GM19455 (cell line): ENCODE measurements around the gene PCDHB3.
"Not testable (repeated sequence)": the region's sequence is repeated elsewhere in the genome, so short reads cannot be mapped to it uniquely, and the experiment has no call there.

Source experiments
- ATAC-seq: cut with Tn5 transposase; IDR thresholded peaks from one replicate; pipeline ENCODE4 v1.9.1; 2021; ENCODE audit not compliant: unreplicated experiment

The PCDHB3 gene

GRCh38 chr5:141135718-141136266 is 35.5 kb downstream of the PCDHB3 start:
- ATAC-seq, result no peak

- not testable (repeated sequence) for ATAC-seq
These were observed 37.1 kb downstream of the PCDHB3 start for GRCh38 chr5:141137346-141137745.

GRCh38 chr5:141149812-141150211 is 49.5 kb downstream of the PCDHB3 start, which contains the start of gene PCDHB6:
TSS of gene PCDHB6 (plus strand) at chr5:141150057. CDS start at chr5:141150258, 201 bp downstream.
- no peak for ATAC-seq

GRCh38 chr5:141150224-141150992 is 50.1 kb downstream of the PCDHB3 start:
- ATAC-seq, result no peak

GRCh38 chr5:141150993-141151325 is 50.7 kb downstream of the PCDHB3 start:
- ATAC-seq, result no peak

GRCh38 chr5:141151632-141152031 is 51.4 kb downstream of the PCDHB3 start:
- ATAC-seq, result not testable (repeated sequence)

- not testable (repeated sequence) for ATAC-seq
These were observed 51.8 kb downstream of the PCDHB3 start for GRCh38 chr5:141152096-141152495.
